Mesenchymal stem cell (in vitro differentiated cells and primary cell): ENCODE results near the gene RPLP2.
A peak's percentile ranks its signal among the peaks of the same experiment; 100 is the strongest.

Source experiments
- DNase-seq: peaks from one replicate; pipeline ENCODE4 v3.0.0-alpha.2; 2013
- H2AFZ ChIP-seq: one replicate; pipeline ENCODE4 v1.6.1; 2013; ENCODE audit warnings: low read depth, mild to moderate bottlenecking, control low read depth, inconsistent platforms, low read length, moderate library complexity
- H2AK5ac ChIP-seq: 2 replicates; pipeline ENCODE4 v1.6.1; 2013; ENCODE audit warnings: low read length, moderate library complexity, mild to moderate bottlenecking, inconsistent platforms; ENCODE audit not compliant: severe bottlenecking
- H2BK120ac ChIP-seq: one replicate; pipeline ENCODE4 v1.6.1; 2013; ENCODE audit warnings: low read depth, mild to moderate bottlenecking, inconsistent platforms, low read length, moderate library complexity
- H2BK12ac ChIP-seq, 2 experiments: one replicate each; pipeline ENCODE4 v1.6.1; 2013; ENCODE audit warnings: inconsistent platforms in 2 of 2, low read length in 2 of 2, mild to moderate bottlenecking in 2 of 2, moderate library complexity in 2 of 2, control low read depth in 1 of 2
- H2BK15ac ChIP-seq: one replicate; pipeline ENCODE4 v1.6.1; 2013; ENCODE audit warnings: mild to moderate bottlenecking, low read depth, inconsistent platforms; ENCODE audit not compliant: poor library complexity, severe bottlenecking
- H2BK5ac ChIP-seq: 2 replicates; pipeline ENCODE4 v1.6.1; 2013; ENCODE audit warnings: low read depth, mild to moderate bottlenecking, low read length, control low read depth, inconsistent platforms; ENCODE audit not compliant: poor library complexity, severe bottlenecking
- H3K14ac ChIP-seq, 2 experiments: one replicate each; pipeline ENCODE4 v1.6.1; 2013; ENCODE audit warnings: inconsistent platforms in 2 of 2, low read length in 2 of 2, control low read depth in 1 of 2, mild to moderate bottlenecking in 1 of 2, moderate library complexity in 1 of 2
- H3K18ac ChIP-seq, 2 experiments: one replicate each; pipeline ENCODE4 v1.6.1; 2013; ENCODE audit warnings: inconsistent platforms in 2 of 2, low read length in 2 of 2, control low read depth in 1 of 2, low read depth in 1 of 2, mild to moderate bottlenecking in 1 of 2
- H3K23ac ChIP-seq, 2 experiments: one replicate each; pipeline ENCODE4 v1.6.1; 2013; ENCODE audit warnings: inconsistent platforms in 2 of 2, low read length in 2 of 2, mild to moderate bottlenecking in 2 of 2, moderate library complexity in 2 of 2, control low read depth in 1 of 2
- H3K27ac ChIP-seq: 2 replicates; pipeline ENCODE4 v1.5.1; 2013; ENCODE audit warnings: mild to moderate bottlenecking, moderate library complexity, low read length, control low read depth, inconsistent platforms; ENCODE audit not compliant: poor library complexity, severe bottlenecking
- H3K27me3 ChIP-seq, 2 experiments: 2 replicates each; pipeline versions ENCODE4 v1.6.1 to v1.7.0; 2013; ENCODE audit warnings: low read length in 2 of 2, mild to moderate bottlenecking in 2 of 2, moderate library complexity in 2 of 2, control low read depth in 1 of 2, inconsistent platforms in 1 of 2; ENCODE audit not compliant: control insufficient read depth in 1 of 2, insufficient read depth in 1 of 2
- H3K36me3 ChIP-seq, 2 experiments: 2 replicates each; pipeline versions ENCODE4 v1.6.1 to v1.7.0; 2013; ENCODE audit warnings: low read length in 2 of 2, control low read depth in 1 of 2, inconsistent platforms in 1 of 2, low read depth in 1 of 2, mild to moderate bottlenecking in 1 of 2; ENCODE audit not compliant: insufficient read depth in 2 of 2, control insufficient read depth in 1 of 2
- H3K4ac ChIP-seq, 2 experiments: one replicate each; pipeline ENCODE4 v1.6.1; 2013; ENCODE audit warnings: inconsistent platforms in 2 of 2, low read length in 2 of 2, mild to moderate bottlenecking in 2 of 2, moderate library complexity in 2 of 2, control low read depth in 1 of 2, low read depth in 1 of 2
- H3K4me1 ChIP-seq: 2 replicates; pipeline ENCODE4 v1.6.1; 2013; ENCODE audit warnings: low read depth, low read length, control low read depth; ENCODE audit not compliant: control insufficient read depth, insufficient read depth
- H3K4me2 ChIP-seq: 2 replicates; pipeline ENCODE4 v1.6.1; 2013; ENCODE audit warnings: low read length, mild to moderate bottlenecking, inconsistent platforms; ENCODE audit not compliant: poor library complexity, severe bottlenecking
- H3K4me3 ChIP-seq, 2 experiments: 2 replicates each; pipeline versions ENCODE4 v1.5.1 to v1.7.0; 2013; ENCODE audit warnings: low read length in 2 of 2, mild to moderate bottlenecking in 2 of 2, control low read depth in 1 of 2, low read depth in 1 of 2; ENCODE audit not compliant: insufficient read depth in 1 of 2
- H3K79me1 ChIP-seq: replicated peaks from 2 replicates; pipeline ENCODE4 v1.6.1; 2013; ENCODE audit warnings: mild to moderate bottlenecking, control low read depth, low read length, inconsistent platforms; ENCODE audit not compliant: poor library complexity, severe bottlenecking
- H3K9ac ChIP-seq: 2 replicates; pipeline ENCODE4 v1.7.0; 2013; ENCODE audit warnings: mild to moderate bottlenecking, low read length, moderate library complexity
- H3K9me3 ChIP-seq: 2 replicates; pipeline ENCODE4 v1.7.0; 2013; ENCODE audit warnings: mild to moderate bottlenecking, low read length; ENCODE audit not compliant: control insufficient read depth
- H4K8ac ChIP-seq: one replicate; pipeline ENCODE4 v1.6.1; 2013; ENCODE audit warnings: inconsistent platforms, mild to moderate bottlenecking, low read length, moderate library complexity
- H4K91ac ChIP-seq: one replicate; pipeline ENCODE4 v1.6.1; 2013; ENCODE audit warnings: mild to moderate bottlenecking, low read length, inconsistent platforms
- WGBS: methylation state at CpG from one replicate; pipeline ENCODE4 v1.1.7; 2013; ENCODE audit warnings: mixed read lengths; 5-methylcytosine and 5-hydroxymethylcytosine counted together

The RPLP2 gene

GRCh38 chr11:856397-856796, 46.6 kb downstream of the RPLP2 start:
- Histone ChIP-seq H3K9me3 (no peaks in the 10 kb centered on the region), H2BK5ac (no peak overlapping the region), H3K4me1 (peaks cover 64% of the 10 kb centered on the region), H3K18ac (no peak overlapping the region), H2BK15ac (no peak overlapping the region), H3K23ac (no peak overlapping the region), H2BK120ac (no peak overlapping the region), H3K79me1 (peaks cover 36% of the 10 kb centered on the region), H3K9ac (no peak overlapping the region), H2BK12ac (no peak overlapping the region), H2AK5ac (no peak overlapping the region), H4K91ac (no peak overlapping the region), H3K27me3 (no peaks in the 10 kb centered on the region), H4K8ac (no peak overlapping the region), H3K14ac (no peak overlapping the region), H2AFZ (no peak overlapping the region), H3K4me3 (no peak overlapping the region), H3K4me2 (no peak overlapping the region), H3K36me3 (peaks cover 7 to 60% of the 10 kb centered on the region in 2 experiments), H3K27ac (no peak overlapping the region), H3K4ac (peak overlapping the region in 1 of 2 experiments; percentile 16)
- DNase-seq, result no peak
- 95% methylated on average over 7 of the region's 8 CpGs for WGBS

GRCh38 chr11:858053-858761, 48.4 kb downstream of the RPLP2 start:
- H3K9ac ChIP-seq, result no peak overlapping the region
- H2AK5ac ChIP-seq, result no peak overlapping the region
- H3K23ac ChIP-seq, result no peak overlapping the region
- peak overlapping the region; percentile 31 for H4K8ac ChIP-seq
- H3K9me3 ChIP-seq, result no peaks in the 10 kb centered on the region
- H4K91ac ChIP-seq, result no peak overlapping the region
- H3K27ac ChIP-seq, result no peak overlapping the region
- H3K4me1 ChIP-seq, result peaks cover 62% of the 10 kb centered on the region
- no peak overlapping the region for H2BK120ac ChIP-seq
- no peak overlapping the region for H2AFZ ChIP-seq
- H3K36me3 ChIP-seq, result peaks cover 16 to 63% of the 10 kb centered on the region in 2 experiments
- no peaks in the 10 kb centered on the region for H3K27me3 ChIP-seq
- H3K18ac ChIP-seq, result no peak overlapping the region
- H2BK5ac ChIP-seq, result no peak overlapping the region
- DNase-seq, result no peak
- WGBS, result 89% methylated on average over 27 of the region's 27 CpGs
- peak overlapping the region in 1 of 2 experiments; percentile 4 for H2BK12ac ChIP-seq
- no peak overlapping the region for H3K4ac ChIP-seq
- no peak overlapping the region for H3K4me2 ChIP-seq
- H2BK15ac ChIP-seq, result no peak overlapping the region
- H3K4me3 ChIP-seq, result no peak overlapping the region
- H3K14ac ChIP-seq, result peak overlapping the region in 1 of 2 experiments; percentile 9
- peaks cover 29% of the 10 kb centered on the region for H3K79me1 ChIP-seq

GRCh38 chr11:858762-859339, 49.1 kb downstream of the RPLP2 start:
- Histone ChIP-seq H3K4me1 (peaks cover 66% of the 10 kb centered on the region), H2BK120ac (no peak overlapping the region), H4K8ac (no peak overlapping the region), H3K9me3 (no peaks in the 10 kb centered on the region), H2BK5ac (no peak overlapping the region), H3K18ac (no peak overlapping the region), H3K79me1 (peaks cover 26% of the 10 kb centered on the region), H3K4ac (peak overlapping the region in 1 of 2 experiments; percentile 26), H3K23ac (no peak overlapping the region), H3K9ac (no peak overlapping the region), H3K14ac (peak overlapping the region in 1 of 2 experiments; percentile 89), H3K27ac (no peak overlapping the region), H2AFZ (no peak overlapping the region), H2BK12ac (peak overlapping the region in 1 of 2 experiments; percentile 58), H3K4me2 (no peak overlapping the region), H3K4me3 (no peak overlapping the region), H3K36me3 (peaks cover 22 to 64% of the 10 kb centered on the region in 2 experiments), H4K91ac (peak overlapping the region; percentile 32), H2BK15ac (no peak overlapping the region), H2AK5ac (no peak overlapping the region), H3K27me3 (no peaks in the 10 kb centered on the region)
- DNase-seq, result no peak
- 96% methylated on average over 37 of the region's 37 CpGs for WGBS

GRCh38 chr11:859394-860131, 49.8 kb downstream of the RPLP2 start:
- Histone ChIP-seq H2AFZ (no peak overlapping the region), H2BK15ac (no peak overlapping the region), H2BK5ac (no peak overlapping the region)

More at GRCh38 chr11:859394-860131, 49.8 kb downstream of the RPLP2 start:
- Histone ChIP-seq H3K36me3 (peaks cover 28 to 64% of the 10 kb centered on the region in 2 experiments), H3K4me2 (peak overlapping the region; percentile 40), H3K9me3 (no peaks in the 10 kb centered on the region), H3K4me1 (peaks cover 70% of the 10 kb centered on the region), H4K91ac (peak overlapping the region; percentile 66), H2BK120ac (peak overlapping the region; percentile 37), H3K14ac (peak overlapping the region in 1 of 2 experiments; percentile 86), H2AK5ac (peak overlapping the region; percentile 68), H3K79me1 (peaks cover 26% of the 10 kb centered on the region), H4K8ac (peak overlapping the region; percentile 78), H3K4ac (peak overlapping the region in 1 of 2 experiments; percentile 47), H3K27ac (peak overlapping the region; percentile 45), H3K9ac (peak overlapping the region; percentile 54), H2BK12ac (peak overlapping the region in 1 of 2 experiments; percentile 75), H3K27me3 (no peaks in the 10 kb centered on the region), H3K18ac (peak overlapping the region; percentile 38 to 86), H3K23ac (no peak overlapping the region), H3K4me3 (peak overlapping the region; percentile 35 to 45)
- peak; percentile 68 for DNase-seq
- 89% methylated on average over 29 of the region's 31 CpGs for WGBS
